HepG2 (cell line): ENCODE measurements around the gene INO80E. TPM values are rescaled to one million over a fixed set of nuclear protein-coding genes. Genes with fewer than 3 reads are reported as not detected.

Source experiments
- ARID5B ChIP-seq: IDR thresholded peaks from 2 replicates; pipeline ENCODE4 v1.4.0; 2020; ENCODE audit warnings: mild to moderate bottlenecking, missing genetic modification reagents
- ATRX ChIP-seq: sonication (generic); formaldehyde crosslinking; IDR thresholded peaks from 2 replicates; pipeline ENCODE4 v1.4.0; 2020; ENCODE audit warnings: missing genetic modification reagents, borderline replicate concordance
- CSRNP2 ChIP-seq: sonication (generic); formaldehyde crosslinking; conservative IDR thresholded peaks from 2 replicates; pipeline ENCODE4 v1.8.0; 2022; ENCODE audit warnings: low read depth, missing genetic modification reagents
- HMG20B ChIP-seq: conservative IDR thresholded peaks from 2 replicates; pipeline ENCODE4 v1.6.1; 2016; ENCODE audit warnings: missing genetic modification reagents, missing compliant biosample characterization
- MBNL3 ChIP-seq: fragments of 250-450 bp; sonication (Bioruptor Pico); conservative IDR thresholded peaks from 2 replicates; pipeline ENCODE4 v1.8.0; 2022; ENCODE audit warnings: mild to moderate bottlenecking, inconsistent platforms
- MEIS2 ChIP-seq: sonication (generic); formaldehyde crosslinking; IDR thresholded peaks from 2 replicates; pipeline ENCODE4 v1.9.0; 2021; ENCODE audit warnings: mild to moderate bottlenecking, missing genetic modification reagents
- PRDM10 ChIP-seq: sonication (generic); formaldehyde crosslinking; IDR thresholded peaks from 2 replicates; pipeline ENCODE4 v1.4.0; 2020; ENCODE audit warnings: low read depth, missing genetic modification reagents
- RCOR2 ChIP-seq: IDR thresholded peaks from 2 replicates; pipeline ENCODE4 v1.6.1; 2016; ENCODE audit warnings: missing biosample characterization, missing genetic modification reagents
- SALL2 ChIP-seq: sonication (generic); formaldehyde crosslinking; IDR thresholded peaks from 2 replicates; pipeline ENCODE4 v1.8.1; 2023; ENCODE audit warnings: mild to moderate bottlenecking, missing genetic modification reagents, inconsistent platforms
- SETDB1 ChIP-seq: sonication (generic); formaldehyde crosslinking; IDR thresholded peaks from 2 replicates; pipeline ENCODE4 v1.5.1; 2020; ENCODE audit warnings: missing genetic modification reagents, mild to moderate bottlenecking, borderline replicate concordance
- SMAD3 ChIP-seq: sonication (generic); formaldehyde crosslinking; IDR thresholded peaks from 2 replicates; pipeline ENCODE4 v1.4.0; 2020; ENCODE audit warnings: missing genetic modification reagents
- ZBTB25 ChIP-seq: IDR thresholded peaks from 2 replicates; pipeline ENCODE4 v1.6.1; 2018; ENCODE audit warnings: missing genetic modification reagents
- ZFP37 ChIP-seq: sonication (generic); formaldehyde crosslinking; IDR thresholded peaks from 2 replicates; pipeline ENCODE4 v1.4.0; 2020; ENCODE audit warnings: missing genetic modification reagents, borderline replicate concordance
- ZNF280B ChIP-seq: sonication (generic); formaldehyde crosslinking; IDR thresholded peaks from 2 replicates; pipeline ENCODE4 v1.5.0; 2020; ENCODE audit warnings: missing genetic modification reagents, mild to moderate bottlenecking, borderline replicate concordance
- ZNF597 ChIP-seq: sonication (generic); formaldehyde crosslinking; IDR thresholded peaks from 2 replicates; pipeline ENCODE4 v1.5.0; 2020; ENCODE audit warnings: missing genetic modification reagents
- polyA plus RNA-seq, 8 experiments: library from polyadenylated mRNA; depleted of rRNA in 3 of 8; stranded (reverse) in 7 of 8; unstranded in 1 of 8; fragments of >200 nt; fragmentation: Illumina TruSeq in 4 of 8; extraction: Trizol in 4 of 8; gene quantifications; 2 replicates each; pipeline versions ENCODE4 v1.2.1 to v1.2.3, GENCODE V29; 2011 to 2016; ENCODE audit warnings: low read depth in 4 of 8, missing spikeins in 1 of 8, mixed read lengths in 1 of 8; ENCODE audit not compliant: insufficient read depth in 1 of 8
- total RNA-seq, 5 experiments: library from RNA; depleted of rRNA; stranded (reverse); fragments of >200 nt; fragmentation: Illumina TruSeq; extraction: Trizol; gene quantifications; 2 replicates each; pipeline ENCODE4 v1.2.3, GENCODE V29; 2016; ENCODE audit warnings: low read depth in 1 of 5

INO80E gene
- total and polyA plus RNA-seq, 2 of the 13 experiments (the other 11 are each of a cell fraction or from before 2014, with no cell fraction given) = 25.8 to 45.6 TPM

- TF ChIP-seq ATRX (CRISPR knock-in tag) (no peak), SETDB1 (CRISPR knock-in tag) (no peak), ZFP37 (peak; percentile 93), ZNF280B (CRISPR knock-in tag) (peak; percentile 99), PRDM10 (peak; percentile 64; the same call in 1 of the 2 replicates), ZNF597 (CRISPR knock-in tag) (no peak), MEIS2 (CRISPR knock-in tag) (peak; percentile 97), ARID5B (CRISPR knock-in tag) (peak; percentile 73), RCOR2 (CRISPR knock-in tag) (peak; percentile 81; the same call in 1 of the 2 replicates), SALL2 (CRISPR knock-in tag) (peak; percentile 68), HMG20B (peak; percentile 73), SMAD3 (CRISPR knock-in tag) (peak; percentile 87; the same call in 1 of the 2 replicates), ZBTB25 (CRISPR knock-in tag) (peak; percentile 82), CSRNP2 (CRISPR knock-in tag) (peak; percentile 93; the same call in 1 of the 2 replicates), MBNL3 (CRISPR knock-in tag) (no peak)
Observed at GRCh38 chr16:30052671-30053372, 56.8 kb downstream of the INO80E start (continued).
